OCI-LY1 (cell line): ENCODE results near the gene ASF1B.

Source experiments
- H2AFZ ChIP-seq: fragments of 200-600 bp; sonication (generic), shearing (Covaris generic); 2 replicates; pipeline ENCODE4 v1.6.0; 2014; ENCODE audit warnings: antibody characterized with exemption, mild to moderate bottlenecking, low read length
- H3F3A ChIP-seq: fragments of 200-600 bp; sonication (generic), shearing (Covaris generic); 2 replicates; pipeline ENCODE4 v1.6.0; 2014; ENCODE audit warnings: mild to moderate bottlenecking, antibody characterized with exemption, low read length, moderate library complexity; ENCODE audit not compliant: insufficient read depth
- H3K27ac ChIP-seq: fragments of 200-600 bp; sonication (generic); 2 replicates; pipeline ENCODE4 v1.5.1; 2014; ENCODE audit warnings: low read length, mixed run types, mild to moderate bottlenecking, low read depth; ENCODE audit not compliant: poor library complexity, severe bottlenecking
- H3K27me3 ChIP-seq: fragments of 200-600 bp; sonication (generic); 2 replicates; pipeline ENCODE4 v1.6.0; 2014; ENCODE audit warnings: antibody characterized with exemption, mild to moderate bottlenecking, low read length, moderate library complexity; ENCODE audit not compliant: insufficient read depth
- H3K36me3 ChIP-seq: fragments of 200-600 bp; sonication (generic); 2 replicates; pipeline ENCODE4 v1.6.1; 2014; ENCODE audit warnings: mild to moderate bottlenecking, antibody characterized with exemption, low read length, moderate library complexity, mixed read lengths; ENCODE audit not compliant: insufficient read depth
- H3K4me1 ChIP-seq: fragments of 200-600 bp; sonication (generic); 2 replicates; pipeline ENCODE4 v1.5.1; 2014; ENCODE audit warnings: mild to moderate bottlenecking, low read length, moderate library complexity; ENCODE audit not compliant: insufficient read depth, severe bottlenecking
- H3K4me2 ChIP-seq: fragments of 200-600 bp; sonication (generic), shearing (Covaris generic); 2 replicates; pipeline ENCODE4 v1.6.1; 2014; ENCODE audit warnings: low read length
- H3K4me3 ChIP-seq: fragments of 200-600 bp; sonication (generic); 2 replicates; pipeline ENCODE4 v1.5.1; 2014; ENCODE audit warnings: low read length, low read depth, mild to moderate bottlenecking, mixed read lengths; ENCODE audit not compliant: poor library complexity, severe bottlenecking
- H3K79me2 ChIP-seq: fragments of 200-600 bp; shearing (Covaris generic); 2 replicates; pipeline ENCODE4 v1.6.1; 2016; ENCODE audit warnings: mixed run types, low read length, mixed read lengths; ENCODE audit not compliant: insufficient read depth
- H3K9ac ChIP-seq: fragments of 200-600 bp; sonication (generic), shearing (Covaris generic); 2 replicates; pipeline ENCODE4 v1.6.1; 2014; ENCODE audit warnings: mild to moderate bottlenecking, low read length, mixed read lengths
- H3K9me2 ChIP-seq: fragments of 200-600 bp; sonication (generic), shearing (Covaris generic); 2 replicates; pipeline ENCODE4 v1.6.1; 2014; ENCODE audit warnings: low read depth, mild to moderate bottlenecking, low read length, mixed read lengths
- H3K9me3 ChIP-seq: fragments of 200-600 bp; shearing (Covaris generic); 2 replicates; pipeline ENCODE4 v1.6.1; 2014; ENCODE audit warnings: low read length, mixed read lengths
- H4K20me1 ChIP-seq: fragments of 200-600 bp; sonication (generic), shearing (Covaris generic); 2 replicates; pipeline ENCODE4 v1.6.0; 2016; ENCODE audit warnings: mild to moderate bottlenecking, low read length; ENCODE audit not compliant: insufficient read depth
- CTCF ChIP-seq: fragments of 200-600 bp; sonication (generic), shearing (Covaris generic); IDR thresholded peaks from 2 replicates; pipeline ENCODE4 v1.5.1; 2017; ENCODE audit warnings: mild to moderate bottlenecking, antibody characterized with exemption, low read length, moderate library complexity, mixed read lengths
- EZH2 ChIP-seq: fragments of 200-600 bp; sonication (generic), shearing (Covaris generic); IDR thresholded peaks from 2 replicates; pipeline ENCODE4 v1.8.0; 2017; ENCODE audit warnings: borderline replicate concordance, mixed run types, mild to moderate bottlenecking, antibody characterized with exemption, low read length, moderate library complexity, mixed read lengths

Gene ASF1B

DNA sequence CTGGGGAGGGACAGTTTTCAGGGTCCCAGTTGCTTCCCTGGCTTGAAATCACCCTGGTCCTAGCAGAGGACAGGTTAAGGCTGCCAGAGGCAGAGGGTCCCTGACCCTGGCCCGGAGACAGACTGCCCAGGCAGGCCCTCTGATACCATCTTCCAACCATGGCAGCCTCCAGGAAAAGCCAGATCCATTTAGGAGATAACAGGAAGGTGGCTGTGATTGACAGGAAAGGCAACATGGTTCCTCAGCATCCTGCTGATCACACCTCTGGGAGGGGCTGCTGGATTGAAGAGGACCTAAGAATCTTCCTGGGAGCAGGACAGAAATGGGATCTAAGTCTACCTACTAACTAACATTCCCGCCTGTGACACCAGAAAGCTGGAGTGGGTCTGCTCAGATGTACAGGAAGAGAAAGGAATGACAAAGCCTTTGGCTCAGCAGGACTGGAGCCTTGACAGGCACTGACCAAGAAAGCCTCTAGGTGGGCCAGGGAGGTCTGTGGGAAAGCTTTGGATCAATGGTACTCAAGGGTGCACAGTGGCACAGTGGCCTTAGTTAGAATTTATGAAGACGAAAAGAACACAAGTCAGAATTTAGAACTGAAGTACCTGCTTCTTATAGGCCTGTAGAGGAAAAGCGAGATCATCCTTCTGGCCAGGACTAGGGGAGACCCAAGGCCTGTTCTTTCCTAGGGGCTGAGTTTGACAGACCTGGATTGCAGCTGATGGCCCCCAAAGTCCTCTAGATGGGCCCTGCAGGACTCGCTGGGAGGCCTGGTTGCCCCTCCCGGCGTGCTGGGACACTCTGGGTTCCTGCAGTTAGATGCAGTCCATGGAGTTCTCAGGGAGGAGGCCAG, 16.5 kb downstream of the ASF1B start:
- no peaks in the 10 kb centered on the region for H3K9me2 ChIP-seq
- peaks cover 16% of the 10 kb centered on the region for H3K36me3 ChIP-seq
- no peak overlapping the region for H2AFZ ChIP-seq
- H3F3A ChIP-seq: 0 out of 2 replicates have a peak, but pooled peaks cover 4% of the 10 kb centered on the region
- no peaks in the 10 kb centered on the region for H3K27me3 ChIP-seq
- H3K79me2 ChIP-seq: no peaks in the 10 kb centered on the region
- no peaks in the 10 kb centered on the region for H4K20me1 ChIP-seq
- no peaks in the 10 kb centered on the region for H3K9me3 ChIP-seq
- no peak overlapping the region for H3K4me2 ChIP-seq
- no peak for TF ChIP-seq CTCF
- no peak for TF ChIP-seq EZH2
- H3K4me1 ChIP-seq: peaks cover 31% of the 10 kb centered on the region
- peak overlapping the region; percentile 63 for H3K27ac ChIP-seq
- H3K4me3 ChIP-seq: no peak overlapping the region
- no peak overlapping the region for H3K9ac ChIP-seq

GRCh38 chr19:14119146-14119545, 17.2 kb downstream of the ASF1B start:
- H3K9me3 ChIP-seq: no peaks in the 10 kb centered on the region
- peak overlapping the region; percentile 63 for H3K27ac ChIP-seq
- H3F3A ChIP-seq: 0 out of 2 replicates have a peak, but pooled peaks cover 4% of the 10 kb centered on the region
- H3K79me2 ChIP-seq: no peaks in the 10 kb centered on the region
- peak overlapping the region; percentile 75; the same call in 1 of the 2 replicates for H3K9ac ChIP-seq
- H2AFZ ChIP-seq: no peak overlapping the region
- H3K9me2 ChIP-seq: no peaks in the 10 kb centered on the region
- TF ChIP-seq CTCF: no peak
- no peak for TF ChIP-seq EZH2
- H3K4me1 ChIP-seq: peaks cover 36% of the 10 kb centered on the region
- H3K27me3 ChIP-seq: no peaks in the 10 kb centered on the region
- H3K4me3 ChIP-seq: peak overlapping the region; percentile 69
- no peaks in the 10 kb centered on the region for H4K20me1 ChIP-seq
- H3K4me2 ChIP-seq: peak overlapping the region; percentile 92; the same call in 1 of the 2 replicates
- peaks cover 9% of the 10 kb centered on the region for H3K36me3 ChIP-seq

- Histone ChIP-seq H3K27ac (peak overlapping the region; percentile 63), H4K20me1 (no peaks in the 10 kb centered on the region), H3K4me1 (peaks cover 41% of the 10 kb centered on the region), H3K9ac (peak overlapping the region; percentile 75), H3K4me3 (peak overlapping the region; percentile 69), H3K9me2 (no peaks in the 10 kb centered on the region), H2AFZ (no peak overlapping the region), H3K79me2 (no peaks in the 10 kb centered on the region), H3F3A (0 out of 2 replicates have a peak, but pooled peaks cover 4% of the 10 kb centered on the region), H3K36me3 (peaks cover 6% of the 10 kb centered on the region; the same call in 1 of the 2 replicates), H3K9me3 (no peaks in the 10 kb centered on the region), H3K27me3 (no peaks in the 10 kb centered on the region), H3K4me2 (peak overlapping the region; percentile 92)
- no peak for TF ChIP-seq EZH2
- TF ChIP-seq CTCF: no peak
Measured at GRCh38 chr19:14118165-14119051, 18.0 kb downstream of the ASF1B start.
